ENCODE measurements around the gene RHOD. TPM values are rescaled to one million over a fixed set of nuclear protein-coding genes. Genes with fewer than 3 reads are reported as not detected.

RHOD gene
- total RNA-seq, 2 experiments from 2014 or later, result 0.57 to 0.87 TPM

DNA sequence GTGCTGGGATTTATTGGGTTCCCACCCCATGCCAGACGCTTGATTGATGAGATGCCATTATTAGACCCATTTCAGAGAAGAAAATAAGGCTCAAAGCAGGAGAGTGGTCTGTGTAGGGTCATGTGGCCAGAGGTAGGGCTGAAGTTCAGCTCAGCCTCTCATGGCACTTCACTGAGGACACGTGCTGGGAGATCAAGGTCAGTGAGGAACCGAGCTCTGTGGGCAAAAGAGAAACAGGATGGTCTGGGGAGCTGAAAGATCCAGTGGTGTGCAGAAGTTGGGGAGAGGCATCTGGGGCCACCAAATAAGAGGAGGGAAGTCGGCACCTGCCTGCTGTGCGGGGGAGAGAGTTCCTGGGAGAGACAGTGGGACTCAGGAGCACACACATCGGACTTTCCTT is 19.6 kb downstream of the RHOD start:
- CTCF ChIA-PET, result interaction anchor here (1.2 kb wide), 1 partner anchor 23 kb away, joined by 10 read pairs; no protein-coding TSS in a partner anchor
- H3K9me3 Mint-ChIP-seq, result no peaks in the 10 kb centered on the region
- no peak for DNase-seq
- peaks cover 15% of the 10 kb centered on the region for H3K4me1 Mint-ChIP-seq (ENCODE audit: low read depth)
- H3K4me3 Mint-ChIP-seq, result no peak overlapping the region
- POLR2A ChIA-PET, result no interaction called here
- H3K36me3 Mint-ChIP-seq, result no peaks in the 10 kb centered on the region
- H3K27me3 Mint-ChIP-seq, result peaks cover 3% of the 10 kb centered on the region
- intact Hi-C loops (cut with micrococcal nuclease), result no loop called here
- H3K27ac Mint-ChIP-seq, result no peak overlapping the region

DNA sequence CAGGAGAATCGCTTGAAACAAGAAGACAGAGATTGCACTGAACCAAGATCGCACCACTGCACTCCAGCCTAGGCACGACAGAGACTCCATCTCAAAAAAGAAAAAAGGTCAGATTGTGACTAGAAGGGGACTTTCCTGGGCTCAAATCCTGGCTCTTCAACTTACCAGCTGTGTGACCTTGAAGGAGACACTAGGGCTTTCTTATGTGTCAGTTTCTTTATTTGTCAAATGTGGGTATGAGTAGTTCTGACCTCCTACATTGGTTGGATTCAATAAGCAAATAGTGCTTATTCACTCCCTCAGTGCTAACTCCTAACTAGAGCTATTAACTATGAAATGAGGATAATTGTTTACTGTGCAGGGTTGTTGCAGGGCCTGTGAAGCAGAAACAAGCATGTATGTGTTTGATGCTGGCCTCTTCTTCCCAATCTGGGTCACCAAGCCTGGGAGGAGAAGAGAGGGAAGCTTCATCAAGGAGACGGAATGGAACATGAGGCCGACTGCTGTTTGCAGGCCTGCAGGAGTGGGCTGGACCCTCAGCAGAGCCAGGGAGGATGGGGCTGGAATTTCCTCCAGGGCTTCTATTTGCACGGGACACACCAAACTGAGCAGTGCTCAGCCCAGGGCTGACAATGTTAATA is 22.5 kb downstream of the RHOD start:
- no peaks in the 10 kb centered on the region for H3K9me3 Mint-ChIP-seq
- ChIA-PET CTCF (interaction anchor here (1.0 to 2.2 kb wide), 4 partner anchors 38 to 303 kb away, joined by 3 to 8 read pairs (median 3); no protein-coding TSS in a partner anchor), POLR2A (interaction anchor here (1.6 kb wide), 1 partner anchor 15 kb away, joined by 3 read pairs; no protein-coding TSS in a partner anchor)
- H3K27ac Mint-ChIP-seq, result peak overlapping the region; percentile 40
- intact Hi-C loops (cut with micrococcal nuclease), result no loop called here
- no peak overlapping the region for H3K4me3 Mint-ChIP-seq
- H3K4me1 Mint-ChIP-seq (ENCODE audit: low read depth), result peaks cover 20% of the 10 kb centered on the region
- H3K36me3 Mint-ChIP-seq, result no peaks in the 10 kb centered on the region
- peak; percentile 36 for DNase-seq
- peaks cover 9% of the 10 kb centered on the region for H3K27me3 Mint-ChIP-seq

DNA sequence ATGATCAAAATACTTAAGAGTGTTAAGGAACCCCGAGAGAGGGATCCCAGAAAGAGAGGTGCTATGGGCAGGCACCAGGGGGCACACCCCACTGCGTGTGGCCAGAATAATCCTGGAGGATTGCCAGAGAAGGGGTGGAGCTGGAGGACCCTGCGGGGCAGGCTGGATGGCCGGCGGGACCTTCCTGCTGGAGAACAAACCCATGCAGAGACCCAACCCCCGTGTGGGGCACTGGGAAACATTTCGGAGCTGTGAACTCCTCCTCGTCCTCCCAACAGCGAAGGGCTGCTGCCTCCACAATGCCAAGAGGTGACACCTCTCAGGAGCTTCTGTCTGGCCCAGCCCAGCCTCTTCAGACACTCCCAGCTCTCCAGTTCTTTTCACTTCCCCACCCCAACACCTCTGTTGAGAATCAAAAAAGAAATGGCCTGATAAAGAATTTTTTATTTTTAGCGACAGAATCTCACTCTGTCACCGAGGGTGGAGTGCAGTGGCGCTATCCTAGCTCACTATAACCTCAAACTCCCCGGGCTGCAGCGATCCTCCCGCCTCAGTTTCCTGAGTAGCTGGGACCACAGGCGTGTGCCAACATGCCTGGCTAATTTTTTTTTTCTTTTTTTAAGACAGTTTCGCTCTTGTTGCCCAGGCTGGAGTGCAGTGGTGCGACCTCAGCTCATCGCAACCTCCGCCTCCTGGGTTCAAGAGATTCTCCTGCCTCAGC is 25.6 kb downstream of the RHOD start:
- peaks cover 20% of the 10 kb centered on the region for H3K4me1 Mint-ChIP-seq (ENCODE audit: low read depth)
- CTCF ChIA-PET, result interaction anchor here (0.6 to 3.1 kb wide), 16 partner anchors 10 to 717 kb away, joined by 3 to 13 read pairs (median 4); partner anchors contain the start of genes CLCF1 and KDM2A

DNA sequence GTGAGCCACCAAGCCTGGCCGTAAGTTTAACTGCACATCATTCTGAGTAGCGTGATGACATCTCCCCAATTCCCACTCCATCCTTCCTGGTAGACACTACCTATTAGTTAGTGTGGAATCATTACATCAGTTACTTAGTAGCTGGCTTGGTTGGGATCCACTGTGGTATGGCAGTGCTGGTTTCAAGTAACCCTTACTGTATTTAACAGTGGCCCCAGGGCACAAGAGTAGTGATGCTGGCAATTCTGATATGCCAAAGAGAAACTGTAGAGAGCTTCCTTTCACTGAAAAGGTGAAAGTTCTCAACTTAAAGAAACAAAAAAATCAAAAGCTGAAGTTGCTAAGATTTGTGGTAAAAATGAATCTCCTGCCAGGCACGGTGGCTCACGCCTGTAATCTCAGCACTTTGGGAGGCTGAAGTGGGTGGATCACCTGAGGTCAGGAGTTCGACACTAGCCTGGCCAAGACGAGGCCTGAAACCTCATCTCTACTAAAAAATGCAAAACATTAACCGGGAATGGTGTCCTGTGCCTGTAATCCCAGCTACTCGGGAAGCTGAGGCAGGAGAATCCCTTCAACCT is 27.2 kb downstream of the RHOD start:
- no peak overlapping the region for H3K27ac Mint-ChIP-seq
- H3K9me3 Mint-ChIP-seq, result no peaks in the 10 kb centered on the region
- H3K27me3 Mint-ChIP-seq, result peaks cover 6% of the 10 kb centered on the region
- H3K4me1 Mint-ChIP-seq (ENCODE audit: low read depth), result peaks cover 15% of the 10 kb centered on the region
- H3K4me3 Mint-ChIP-seq, result no peak overlapping the region
- POLR2A ChIA-PET, result no interaction called here
- intact Hi-C loops (cut with micrococcal nuclease), result loop anchor here (10.0 kb wide), 1 partner anchor 231 kb away; no protein-coding TSS in a partner anchor
- DNase-seq, result no peak
- CTCF ChIA-PET, result interaction anchor here (0.7 to 2.2 kb wide), 5 partner anchors 12 to 298 kb away, joined by 3 to 13 read pairs (median 4); no protein-coding TSS in a partner anchor
- no peaks in the 10 kb centered on the region for H3K36me3 Mint-ChIP-seq

More for the DNA sequence above, 25.6 kb downstream of the RHOD start:
- H3K27me3 Mint-ChIP-seq, result peaks cover 6% of the 10 kb centered on the region
- intact Hi-C loops (cut with micrococcal nuclease), result loop anchor here (10.0 kb wide), 1 partner anchor 233 kb away; no protein-coding TSS in a partner anchor
- POLR2A ChIA-PET, result interaction anchor here (0.6 kb wide), 3 partner anchors 62 to 239 kb away, joined by 3 to 4 read pairs (median 4); partner anchors contain the start of gene RCE1
- H3K4me3 Mint-ChIP-seq, result no peak overlapping the region
- H3K9me3 Mint-ChIP-seq, result no peaks in the 10 kb centered on the region
- DNase-seq, result no peak
- H3K36me3 Mint-ChIP-seq, result no peaks in the 10 kb centered on the region
- no peak overlapping the region for H3K27ac Mint-ChIP-seq

DNA sequence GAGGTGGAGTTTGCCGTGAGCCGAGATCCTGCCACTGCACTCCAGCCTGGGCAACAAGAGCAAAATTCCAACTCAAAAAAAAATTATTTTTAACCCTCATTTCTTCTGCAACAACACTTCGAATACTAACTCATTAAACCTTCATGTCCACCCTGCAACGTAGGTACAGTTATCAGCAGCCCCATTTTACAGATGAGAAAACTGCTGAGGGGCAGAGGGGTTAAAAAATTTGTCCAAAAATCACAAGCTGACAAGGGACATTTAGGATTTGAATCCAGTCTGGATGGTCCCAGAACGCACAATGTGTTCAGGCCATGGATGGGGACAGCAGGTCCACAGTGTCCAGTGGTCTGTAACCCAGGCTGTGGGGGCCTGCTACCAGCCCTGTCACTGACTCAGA is 29.0 kb downstream of the RHOD start:
- H3K36me3 Mint-ChIP-seq, result no peaks in the 10 kb centered on the region
- no peak overlapping the region for H3K4me3 Mint-ChIP-seq
- H3K27ac Mint-ChIP-seq, result no peak overlapping the region
- CTCF ChIA-PET, result interaction anchor here (0.6 kb wide), 1 partner anchor 82 kb away, joined by 3 read pairs; no protein-coding TSS in a partner anchor
- H3K9me3 Mint-ChIP-seq, result no peaks in the 10 kb centered on the region
- peaks cover 6% of the 10 kb centered on the region for H3K27me3 Mint-ChIP-seq
- H3K4me1 Mint-ChIP-seq (ENCODE audit: low read depth), result peaks cover 9% of the 10 kb centered on the region
- POLR2A ChIA-PET, result no interaction called here
- no peak for DNase-seq
- intact Hi-C loops (cut with micrococcal nuclease), result loop anchor here (10.0 kb wide), 1 partner anchor 229 kb away; no protein-coding TSS in a partner anchor

DNA sequence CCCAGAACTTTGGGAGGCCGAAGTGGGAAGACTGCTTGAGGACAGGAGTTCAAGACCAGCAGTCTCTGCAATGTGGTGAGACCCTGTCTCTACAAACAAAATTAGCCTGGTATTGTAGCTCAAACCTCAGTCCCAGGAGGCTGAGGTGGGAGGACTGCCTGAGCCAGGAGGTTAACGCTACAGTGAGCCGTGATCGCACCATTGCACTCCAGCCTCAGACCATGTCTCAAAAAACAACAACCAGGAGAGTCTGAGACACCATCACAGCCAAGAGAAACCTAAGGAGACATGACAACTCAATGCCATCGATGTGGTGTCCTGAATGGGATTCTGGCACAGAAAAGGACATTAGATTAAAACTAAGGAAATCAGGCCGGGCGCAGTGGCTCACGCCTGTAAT is 34.1 kb downstream of the RHOD start:
- ChIA-PET POLR2A (no interaction called here), CTCF (no interaction called here)
- Mint-ChIP-seq H3K36me3 (no peaks in the 10 kb centered on the region), H3K4me1 (ENCODE audit: low read depth) (no peaks in the 10 kb centered on the region), H3K27ac (no peak overlapping the region), H3K27me3 (no peaks in the 10 kb centered on the region), H3K9me3 (no peaks in the 10 kb centered on the region), H3K4me3 (no peak overlapping the region)
- intact Hi-C loops (cut with micrococcal nuclease), result no loop called here
- DNase-seq, result no peak

DNA sequence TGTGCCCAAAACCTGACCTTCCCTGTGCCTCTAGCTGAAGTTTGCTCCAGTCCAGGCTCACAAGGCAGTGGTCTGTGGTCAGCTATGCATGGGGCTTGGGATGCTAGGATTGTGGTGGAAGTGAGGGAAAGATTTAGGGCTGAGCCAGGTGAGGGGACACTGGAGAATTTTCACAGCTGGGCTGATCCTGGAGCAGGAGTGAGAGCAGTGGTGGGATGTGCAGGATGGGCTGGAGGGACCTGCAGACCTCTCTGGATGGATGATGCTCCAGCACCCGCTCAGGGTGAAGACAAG is 38.5 kb downstream of the RHOD start:
- Mint-ChIP-seq H3K27ac (no peak overlapping the region), H3K36me3 (no peaks in the 10 kb centered on the region), H3K9me3 (no peaks in the 10 kb centered on the region), H3K4me1 (ENCODE audit: low read depth) (peaks cover 3% of the 10 kb centered on the region), H3K27me3 (no peaks in the 10 kb centered on the region), H3K4me3 (no peak overlapping the region)
- ChIA-PET POLR2A (no interaction called here), CTCF (interaction anchor here (0.6 to 1.4 kb wide), 2 partner anchors 72 to 115 kb away, joined by 4 to 7 read pairs; no protein-coding TSS in a partner anchor)
- intact Hi-C loops (cut with micrococcal nuclease), result no loop called here
- DNase-seq, result no peak

DNA sequence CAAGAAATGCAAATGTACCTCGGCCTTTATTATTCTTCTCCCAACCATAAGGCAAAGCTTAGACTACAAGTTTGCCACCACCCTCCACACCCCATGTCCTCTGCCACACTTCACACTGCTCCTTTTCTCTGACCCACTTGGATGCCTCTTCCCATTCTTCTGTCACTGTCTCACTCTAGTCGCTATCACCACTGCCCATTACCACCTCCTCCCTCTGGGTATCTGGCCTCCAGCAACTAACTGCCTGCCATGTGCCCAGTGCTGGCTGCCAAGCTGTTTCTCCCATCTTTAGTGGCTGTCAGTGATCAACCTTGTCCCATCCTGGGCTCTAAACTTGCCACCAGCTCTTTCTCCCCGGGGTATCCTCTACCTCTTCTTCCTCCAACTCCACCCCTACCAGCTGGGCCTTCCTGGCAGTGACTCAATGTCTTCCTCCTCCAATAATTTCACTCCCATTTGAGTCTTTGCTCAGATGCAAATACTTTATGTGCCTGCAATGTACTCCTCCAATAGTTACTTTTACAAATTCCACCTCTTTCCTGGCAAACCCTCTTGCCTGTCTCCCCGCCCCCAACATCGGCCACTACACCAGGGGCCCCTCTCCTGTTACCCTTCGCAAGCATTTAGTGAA is 42.3 kb downstream of the RHOD start:
- DNase-seq, result no peak
- intact Hi-C loops (cut with micrococcal nuclease), result no loop called here
- H3K4me1 Mint-ChIP-seq (ENCODE audit: low read depth), result peaks cover 10% of the 10 kb centered on the region
- H3K27ac Mint-ChIP-seq, result no peak overlapping the region
- no peak overlapping the region for H3K4me3 Mint-ChIP-seq
- H3K27me3 Mint-ChIP-seq, result no peaks in the 10 kb centered on the region
- no peaks in the 10 kb centered on the region for H3K9me3 Mint-ChIP-seq
- POLR2A ChIA-PET, result no interaction called here
- H3K36me3 Mint-ChIP-seq, result no peaks in the 10 kb centered on the region
- CTCF ChIA-PET, result no interaction called here

DNA sequence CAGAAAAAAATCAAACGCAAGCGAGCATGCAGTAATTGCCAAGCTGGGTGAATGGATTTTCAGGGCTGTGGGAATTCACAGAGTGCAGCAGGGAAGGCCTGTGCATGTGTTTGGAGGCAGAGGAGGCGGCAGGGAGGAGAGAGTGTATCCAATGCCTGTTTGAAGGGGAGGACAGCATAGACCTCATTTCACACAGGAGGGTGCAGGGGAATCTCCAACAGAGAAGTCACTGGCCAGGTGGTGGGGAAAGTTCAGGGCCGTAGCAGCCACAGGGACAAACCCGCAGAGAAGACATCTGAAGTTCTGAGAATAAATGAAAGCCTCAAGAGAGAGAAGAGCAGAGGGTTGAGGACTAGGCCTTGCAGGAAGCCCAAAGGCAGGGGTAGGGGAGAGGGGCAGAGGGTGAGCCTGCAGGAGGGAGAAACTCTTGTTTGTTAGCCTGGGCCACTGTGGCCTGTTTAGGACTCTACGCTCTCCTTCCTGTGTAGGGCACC is 43.2 kb downstream of the RHOD start:
- H3K27me3 Mint-ChIP-seq, result no peaks in the 10 kb centered on the region
- DNase-seq, result no peak
- no peaks in the 10 kb centered on the region for H3K9me3 Mint-ChIP-seq
- no peaks in the 10 kb centered on the region for H3K36me3 Mint-ChIP-seq
- ChIA-PET CTCF (interaction anchor here (0.8 kb wide), 1 partner anchor 692 kb away, joined by 3 read pairs; no protein-coding TSS in a partner anchor), POLR2A (no interaction called here)
- H3K27ac Mint-ChIP-seq, result no peak overlapping the region
- intact Hi-C loops (cut with micrococcal nuclease), result no loop called here
- peaks cover 13% of the 10 kb centered on the region for H3K4me1 Mint-ChIP-seq (ENCODE audit: low read depth)
- H3K4me3 Mint-ChIP-seq, result no peak overlapping the region

DNA sequence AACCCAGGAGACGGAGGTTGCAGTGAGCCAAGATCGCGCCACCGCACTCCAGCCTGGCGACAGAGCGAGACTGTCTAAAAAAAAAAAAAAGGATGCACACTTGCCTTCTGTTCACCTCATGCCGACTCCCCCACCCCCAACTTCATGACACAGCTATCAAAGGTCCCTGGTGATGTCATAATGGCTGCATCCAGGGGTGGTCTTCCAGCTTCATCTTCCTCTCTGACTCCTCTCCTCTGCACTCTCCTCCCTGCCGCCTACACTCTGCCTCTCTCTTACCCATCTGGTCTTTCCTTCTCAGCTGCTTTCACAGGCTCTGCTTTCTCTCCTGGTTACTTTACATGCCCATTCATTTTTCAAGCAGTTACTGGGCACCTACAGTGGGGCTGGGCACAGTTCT is 46.0 kb downstream of the RHOD start:
- ChIA-PET CTCF (no interaction called here), POLR2A (interaction anchor here (0.6 to 1.6 kb wide), 2 partner anchors 15 to 413 kb away, joined by 3 to 5 read pairs; partner anchors contain the start of gene KDM2A)
- intact Hi-C loops (cut with micrococcal nuclease), result no loop called here
- H3K9me3 Mint-ChIP-seq, result no peaks in the 10 kb centered on the region
- H3K27me3 Mint-ChIP-seq, result no peaks in the 10 kb centered on the region
- no peak overlapping the region for H3K27ac Mint-ChIP-seq
- no peak for DNase-seq
- peaks cover 13% of the 10 kb centered on the region for H3K4me1 Mint-ChIP-seq (ENCODE audit: low read depth)
- H3K36me3 Mint-ChIP-seq, result no peaks in the 10 kb centered on the region
- H3K4me3 Mint-ChIP-seq, result no peak overlapping the region

DNA sequence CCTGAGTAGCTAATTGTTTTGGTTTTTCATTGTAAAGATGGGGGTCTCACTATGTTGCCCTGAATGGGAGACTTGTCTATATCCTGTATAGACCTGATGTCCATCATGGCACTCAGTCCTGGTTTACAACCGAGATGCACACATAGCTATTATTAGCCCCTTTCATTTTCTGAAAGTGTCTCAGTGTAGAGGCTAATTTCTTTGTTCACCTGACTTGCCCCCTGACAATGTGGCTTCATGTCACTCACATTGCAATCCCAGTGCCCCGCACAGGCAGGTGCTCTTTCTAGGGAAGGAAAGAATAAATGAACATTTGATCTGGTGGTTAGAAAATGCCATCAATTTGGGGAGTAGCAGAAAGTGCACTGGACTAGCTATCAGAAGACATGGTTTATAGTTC is 49.3 kb downstream of the RHOD start:
- Mint-ChIP-seq H3K9me3 (no peaks in the 10 kb centered on the region), H3K4me3 (no peak overlapping the region), H3K36me3 (no peaks in the 10 kb centered on the region), H3K4me1 (ENCODE audit: low read depth) (peaks cover 8% of the 10 kb centered on the region), H3K27ac (no peak overlapping the region), H3K27me3 (no peaks in the 10 kb centered on the region)
- DNase-seq, result no peak
- ChIA-PET POLR2A (no interaction called here), CTCF (interaction anchor here (0.7 to 1.4 kb wide), 2 partner anchors 14 to 594 kb away, joined by 3 to 5 read pairs; partner anchors contain the start of gene KDM2A)
- intact Hi-C loops (cut with micrococcal nuclease), result no loop called here

All from activated CD4-positive, alpha-beta memory T cell treated with anti-CD3 and anti-CD28 coated beads for 36 hours (primary cell).